ENCODE results near the gene ATXN1. TPM values are rescaled to one million over a fixed set of nuclear protein-coding genes. Genes with fewer than 3 reads are reported as not detected.

ATXN1 gene
- total and polyA plus RNA-seq, 2 of the 8 experiments (the other 6 are each of a cell fraction or from before 2014, with no cell fraction given), result 1.6 to 4.0 TPM

GRCh38 chr6:16253399-16254144 lies 507.7 kb downstream of the ATXN1 start:
- peaks cover 0 to 12% (median 6%) of the 10 kb centered on the region in 4 experiments; a peak in 4 of 7 replicates for H3K4me1 ChIP-seq (replicated peaks in 1 of 4; ENCODE audit: control insufficient read depth in 3 of 4, insufficient read depth in 4 of 4, low read length in 3 of 4)

More at GRCh38 chr6:16253399-16254144, 507.7 kb downstream of the ATXN1 start:
- ChIA-PET POLR2A (ENCODE audit: partially characterized antibody) (no interaction called here), CTCF (ENCODE audit: partially characterized antibody) (interaction anchor here (0.9 to 1.8 kb wide), 2 partner anchors 21 to 48 kb away, joined by 4 to 6 read pairs; no protein-coding TSS in a partner anchor)
- no peak overlapping the region for H3K56ac ChIP-seq (replicated peaks; ENCODE audit: insufficient read length, low read depth, low read length)
- H3K79me1 ChIP-seq (ENCODE audit: low read depth, low read length), result no peaks in the 10 kb centered on the region
- no peak overlapping the region for H2BK15ac ChIP-seq (ENCODE audit: low read length)
- H2BK20ac ChIP-seq (ENCODE audit: low read length), result no peak overlapping the region
- H3K14ac ChIP-seq (ENCODE audit: insufficient read length), result no peak overlapping the region
- H2BK5ac ChIP-seq (ENCODE audit: low read depth, low read length), result no peak overlapping the region
- no peaks in the 10 kb centered on the region for H3K79me2 ChIP-seq (ENCODE audit: control insufficient read depth in 1 of 2, insufficient read depth in 2 of 2, low read length in 2 of 2)
- H2AFZ ChIP-seq (ENCODE audit: low read length), result no peak overlapping the region
- no peak overlapping the region for H3K18ac ChIP-seq (ENCODE audit: extremely low read depth, low read length)
- H2BK120ac ChIP-seq (replicated peaks; ENCODE audit: low read depth, low read length), result no peak overlapping the region
- H3K36me3 ChIP-seq (ENCODE audit: control insufficient read depth in 2 of 4, insufficient read depth in 4 of 4, low read length in 3 of 4), result no peaks in the 10 kb centered on the region
- H4K20me1 ChIP-seq (replicated peaks in 1 of 2; ENCODE audit: control insufficient read depth in 1 of 2, insufficient read depth in 2 of 2, low read length in 2 of 2), result no peaks in the 10 kb centered on the region
- H3K27ac ChIP-seq (ENCODE audit: low read depth, low read length), result no peak overlapping the region
- DNase-seq (ENCODE audit: low read depth in 1 of 2, low spot score in 2 of 2) (no peak), FAIRE-seq (no peak)
- no peak overlapping the region for H3K4me3 ChIP-seq (ENCODE audit: extremely low read depth in 1 of 4, insufficient read depth in 2 of 4, low read depth in 3 of 4, low read length in 4 of 4)
- H2BK12ac ChIP-seq (ENCODE audit: low read depth, low read length), result no peak overlapping the region
- H4K5ac ChIP-seq (ENCODE audit: insufficient read length, low read depth, low read length), result no peak overlapping the region
- no peaks in the 10 kb centered on the region for H3K23me2 ChIP-seq (ENCODE audit: low read depth, low read length)
- no peaks in the 10 kb centered on the region for H3K27me3 ChIP-seq (replicated peaks in 1 of 4; ENCODE audit: control insufficient read depth in 3 of 4, extremely low read depth in 1 of 4, insufficient read depth in 3 of 4, low read length in 3 of 4)
- no peak for TF ChIP-seq SP4 (IDR thresholded peaks at IDR 0.05; ENCODE audit: low read length)
- H3K4ac ChIP-seq (replicated peaks; ENCODE audit: insufficient read length, low read depth, low read length), result no peak overlapping the region
- H3K4me2 ChIP-seq (ENCODE audit: insufficient read depth in 1 of 2, low read depth in 2 of 2, low read length in 2 of 2), result no peak overlapping the region
- no peak overlapping the region for H4K91ac ChIP-seq (replicated peaks; ENCODE audit: insufficient read length, low read length)
- H4K8ac ChIP-seq (ENCODE audit: extremely low read depth, insufficient read depth, low read length), result no peak overlapping the region
- no peak overlapping the region for H3K23ac ChIP-seq (ENCODE audit: insufficient read length)
- H2AK5ac ChIP-seq (ENCODE audit: low read depth, low read length), result no peak overlapping the region
- H3K9me3 ChIP-seq (ENCODE audit: insufficient read depth in 2 of 2, low read depth in 1 of 2, low read length in 1 of 2), result no peaks in the 10 kb centered on the region
- whole genome bisulfite sequencing, 2 experiments (ENCODE audit: extremely low coverage in 1 of 2, insufficient coverage in 1 of 2, insufficient read length in 1 of 2, insufficient replicate concordance in 2 of 2, low coverage in 1 of 2, low lambda C conversion rate in 2 of 2, missing lambda C conversion rate in 1 of 2), result 86% methylated on average over 9 of the region's 10 CpGs; no CpG with 5 or more reads in 1 of the 2 experiments
- H3K9ac ChIP-seq (replicated peaks in 1 of 4; ENCODE audit: extremely low read depth in 1 of 4, low read depth in 3 of 4, low read length in 3 of 4), result no peak overlapping the region
